Measurements from ENCODE around the gene ANTXR2.

The ANTXR2 gene

DNA sequence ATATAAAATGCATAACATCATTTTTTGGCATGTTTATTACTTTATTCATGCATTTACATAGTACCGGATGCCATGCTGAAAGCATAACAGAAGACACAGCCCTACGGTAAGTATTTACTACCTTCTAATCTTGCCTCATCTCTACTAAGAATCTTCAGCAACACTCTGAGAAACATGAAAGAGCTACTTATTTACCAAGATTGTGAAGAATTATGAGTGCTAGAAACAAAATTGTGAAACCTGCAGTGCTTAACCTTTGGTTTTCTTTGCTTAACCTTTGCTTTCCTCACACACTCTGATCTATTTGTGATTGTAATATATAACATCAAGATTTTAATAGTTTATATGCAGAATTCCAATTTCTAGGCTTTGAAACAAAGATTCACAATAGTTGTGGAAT is 7.4 kb downstream of the ANTXR2 start:
- no peak for DNase-seq

DNA sequence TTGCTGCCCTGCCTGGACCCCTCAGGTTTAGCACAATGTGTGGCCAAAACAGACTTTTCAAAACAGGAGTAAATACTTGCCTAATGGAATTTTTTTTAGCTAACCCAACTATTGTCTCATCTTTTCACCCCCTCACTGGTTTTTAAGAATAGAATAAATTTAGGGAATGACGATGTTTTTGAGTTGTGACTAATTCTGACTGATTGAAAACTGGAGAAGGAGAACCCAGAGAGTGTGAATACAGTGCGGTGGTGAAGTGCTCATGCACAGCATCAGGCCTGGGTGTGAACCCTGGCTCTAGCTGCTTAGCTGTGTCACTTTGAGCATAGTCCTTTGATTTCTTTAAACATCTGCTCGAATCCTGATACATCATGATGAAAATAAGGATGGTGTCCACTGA is 10.5 kb downstream of the ANTXR2 start:
- no peak for DNase-seq

DNA sequence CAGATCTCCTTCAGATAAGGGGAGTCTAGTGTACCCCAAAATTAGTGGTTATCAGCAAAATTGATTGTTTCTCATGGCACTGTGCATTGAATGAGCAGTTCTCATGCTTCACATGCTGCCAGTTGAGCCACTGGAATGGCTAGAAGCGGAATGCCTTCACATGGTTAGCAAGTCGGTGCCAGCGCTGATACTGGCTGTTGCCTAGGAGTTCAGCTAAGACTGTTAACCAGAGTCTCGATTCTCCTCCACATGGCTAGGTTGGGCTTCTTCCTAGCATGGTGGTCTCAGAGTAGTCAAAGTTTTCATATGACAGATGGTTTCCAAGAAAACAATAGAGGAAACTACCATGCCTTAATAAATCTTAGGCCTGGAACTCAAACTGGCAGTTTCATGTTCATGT is 12.2 kb downstream of the ANTXR2 start:
- no peak for DNase-seq

DNA sequence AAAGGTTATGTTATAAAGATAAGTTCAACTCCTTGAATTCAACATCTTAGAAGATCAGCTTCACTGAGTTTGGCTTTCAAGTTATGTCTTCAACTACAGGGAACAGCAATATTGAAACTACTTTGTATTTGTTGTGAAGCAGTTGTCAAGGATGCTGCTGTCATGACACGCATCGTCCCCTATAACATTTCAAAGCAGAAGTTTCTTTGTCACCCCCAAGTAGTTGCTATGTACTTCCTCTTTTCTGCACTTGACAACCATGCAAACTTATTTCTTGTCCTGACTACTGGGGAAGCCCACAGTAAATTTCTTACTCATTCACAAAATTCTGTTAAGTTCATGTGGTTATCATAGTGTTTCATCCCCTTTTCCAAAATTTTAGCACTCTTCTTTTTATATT is 14.3 kb downstream of the ANTXR2 start:
- no peak for DNase-seq

DNA sequence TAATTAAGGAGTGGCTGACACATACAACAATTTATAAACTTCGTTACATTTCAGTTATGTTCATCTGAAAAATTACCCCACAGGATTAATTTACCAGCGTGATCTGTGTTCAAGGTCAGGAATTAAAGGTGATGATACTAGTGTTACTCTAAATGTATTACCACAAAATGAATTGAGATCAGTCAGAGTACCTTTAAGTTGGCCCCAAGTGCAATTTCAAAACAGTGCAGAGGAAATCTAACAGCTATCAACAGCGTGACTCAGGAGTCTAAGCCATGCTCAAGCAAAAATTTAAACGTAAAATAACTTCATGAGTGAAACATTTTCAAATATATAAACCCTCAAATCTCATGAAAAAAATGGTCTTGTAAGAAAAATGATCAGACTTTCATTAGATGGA is 18.7 kb downstream of the ANTXR2 start:
- DNase-seq = no peak

GRCh38 chr4:80053140-80053910 is 19.7 kb downstream of the ANTXR2 start:
- DNase-seq = no peak

- no peak for DNase-seq
Measured at GRCh38 chr4:80049813-80050534, 23.1 kb downstream of the ANTXR2 start.

DNA sequence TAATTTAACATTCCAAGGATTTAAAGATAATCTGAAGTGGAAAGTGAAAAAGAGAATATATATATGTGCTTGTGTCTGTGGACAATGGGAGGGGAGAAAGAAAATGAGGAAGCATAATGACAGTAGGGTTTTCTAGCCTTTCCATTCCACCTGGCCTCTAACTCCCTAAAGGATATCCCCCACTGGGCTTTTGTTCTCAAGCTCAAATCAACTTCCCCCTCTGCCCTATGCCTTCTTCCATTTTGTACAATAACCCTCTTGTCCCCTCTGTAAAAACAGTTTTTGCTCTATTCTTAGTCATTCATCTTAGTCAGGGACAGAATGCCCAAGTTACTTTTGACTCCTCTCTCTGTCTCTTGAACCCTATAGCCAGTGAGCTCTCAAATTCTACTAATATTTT is 23.6 kb downstream of the ANTXR2 start:
- DNase-seq = no peak

DNA sequence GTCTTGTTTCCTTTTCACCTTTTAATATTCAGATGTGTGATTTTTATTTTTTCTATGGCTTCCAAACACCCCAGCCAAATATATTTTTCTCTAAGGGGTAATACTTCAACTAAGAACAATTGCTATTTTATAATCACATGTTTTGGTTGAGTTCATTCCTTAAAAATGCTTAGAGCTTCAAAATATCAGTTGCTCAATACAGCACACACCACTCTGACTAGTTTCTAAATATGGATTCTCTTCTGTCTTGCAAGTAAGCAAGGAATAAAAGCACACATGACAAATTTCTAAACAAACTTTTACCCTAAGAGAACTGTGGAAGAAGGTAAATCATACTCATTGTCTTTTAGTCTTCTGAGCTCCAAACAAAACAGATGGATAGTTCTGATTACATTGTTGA is 27.2 kb downstream of the ANTXR2 start:
- DNase-seq = no peak

DNA sequence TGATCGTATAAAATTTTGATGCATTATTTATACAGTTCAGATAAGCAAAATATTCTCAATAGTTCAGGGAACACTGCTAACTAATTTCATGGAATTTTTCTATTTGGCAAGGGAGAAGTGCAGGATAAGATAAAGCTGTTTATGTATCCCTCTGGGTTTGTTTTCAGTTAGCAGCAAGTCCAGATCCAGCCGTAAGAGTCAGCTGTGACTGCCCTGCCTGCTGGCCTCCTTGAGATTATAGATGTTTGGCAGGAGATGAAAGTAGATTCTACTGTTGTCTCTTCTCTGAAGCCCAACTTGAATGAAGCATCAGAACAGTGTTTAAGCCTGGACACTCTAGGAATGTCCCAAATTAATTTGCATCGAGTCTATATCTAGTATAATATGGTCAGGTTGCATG is 29.5 kb downstream of the ANTXR2 start:
- no peak for DNase-seq

GRCh38 chr4:80042821-80043220 is 30.2 kb downstream of the ANTXR2 start:
- no peak for DNase-seq

- DNase-seq = no peak
Measured at GRCh38 chr4:80037864-80038263, 35.2 kb downstream of the ANTXR2 start.

DNA sequence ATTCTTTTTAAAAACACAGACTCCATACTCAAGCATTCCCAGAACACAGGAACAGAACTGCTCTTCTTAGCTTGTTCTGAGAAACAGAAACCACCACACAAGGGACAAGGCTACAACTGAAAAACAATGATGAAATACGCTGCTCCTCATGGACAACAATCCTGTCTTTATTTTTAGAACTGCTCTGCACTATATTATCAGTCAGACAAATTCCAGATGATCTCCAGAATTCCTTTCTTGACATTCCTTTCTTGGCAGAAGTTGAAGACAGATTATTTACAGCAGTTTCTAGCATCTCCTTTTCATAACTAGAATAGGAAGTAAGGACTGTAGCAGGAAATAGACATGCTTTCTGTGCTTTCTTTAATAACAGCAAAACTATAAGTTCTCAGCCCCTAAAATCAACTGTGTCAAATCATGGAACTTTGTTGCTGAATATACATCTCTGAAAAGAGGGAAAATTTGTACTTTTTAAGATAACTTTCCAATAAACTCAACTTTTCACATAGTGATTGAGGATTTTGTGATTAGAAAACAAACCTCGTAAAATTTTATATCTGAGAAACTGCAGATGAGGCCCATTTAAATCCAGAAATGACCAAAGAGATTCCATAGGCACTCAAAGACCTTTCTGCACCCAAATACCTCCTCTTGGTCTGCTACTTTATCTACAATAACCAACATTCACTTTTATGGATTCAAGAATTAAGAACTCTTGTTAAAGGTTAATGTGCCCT is 35.9 kb downstream of the ANTXR2 start:
- no peak for DNase-seq

GRCh38 chr4:80036306-80036705 is 36.7 kb downstream of the ANTXR2 start:
- no peak for DNase-seq

DNA sequence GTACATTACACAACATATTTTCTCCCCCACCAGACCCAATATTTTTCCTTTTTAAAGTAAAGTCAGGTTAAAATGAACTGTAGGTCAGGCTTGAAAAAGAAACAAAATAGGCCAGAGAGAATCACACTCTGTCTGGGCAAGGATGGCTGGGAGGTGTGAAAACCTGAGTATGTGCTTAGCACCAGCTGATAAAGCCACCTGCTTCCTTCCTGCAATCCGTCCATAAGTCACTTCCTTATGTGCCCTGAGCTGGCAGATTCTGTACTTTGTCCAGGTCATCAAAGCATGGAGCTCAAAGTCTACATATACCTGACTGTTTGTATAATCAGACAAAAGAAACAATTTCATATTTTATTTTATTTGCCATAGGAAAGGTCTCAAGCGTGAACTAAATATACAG is 37.7 kb downstream of the ANTXR2 start:
- DNase-seq = no peak

- DNase-seq = no peak
Measured at GRCh38 chr4:80033581-80033980, 39.4 kb downstream of the ANTXR2 start.

DNA sequence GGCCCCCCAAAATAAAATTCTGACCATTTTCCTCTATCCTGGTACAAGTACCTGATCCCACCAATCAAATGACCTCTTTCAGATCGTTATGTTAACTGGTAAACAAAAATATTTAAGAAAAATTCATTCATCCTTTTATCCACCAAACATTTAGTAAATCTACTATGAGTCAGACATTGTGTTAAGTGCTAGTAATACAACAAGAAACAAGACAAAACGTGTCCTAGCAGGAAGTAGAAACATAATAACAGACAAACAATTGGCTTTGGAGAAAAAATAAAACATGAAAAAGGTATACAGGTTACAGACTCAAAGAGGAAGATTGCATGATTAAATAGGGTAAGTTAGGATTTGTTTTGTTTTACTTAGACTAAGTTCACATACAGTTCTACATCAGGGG is 43.7 kb downstream of the ANTXR2 start:
- no peak for DNase-seq

DNA sequence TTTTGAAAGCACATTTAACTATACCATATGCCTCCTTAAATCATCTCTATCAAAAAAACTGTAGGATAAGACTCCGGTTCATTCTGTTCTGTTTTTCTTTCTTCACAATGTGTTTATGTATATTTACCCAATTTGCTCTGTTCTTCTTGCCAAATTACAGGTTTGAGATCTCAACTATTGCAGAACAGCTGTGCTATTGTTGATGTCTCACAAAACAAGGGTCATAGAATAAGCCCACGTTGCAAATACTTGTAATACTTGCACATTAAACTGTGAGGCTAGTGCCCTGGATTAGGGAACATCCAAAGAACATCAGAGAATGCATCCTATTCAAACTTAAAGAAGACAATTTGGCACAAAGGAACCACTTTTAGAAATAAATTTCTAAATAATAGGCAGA is 45.4 kb downstream of the ANTXR2 start:
- no peak for DNase-seq

GRCh38 chr4:80026100-80026499 is 46.9 kb downstream of the ANTXR2 start:
- no peak for DNase-seq

GRCh38 chr4:80024335-80024734 is 48.7 kb downstream of the ANTXR2 start:
- DNase-seq = no peak

GRCh38 chr4:80022282-80022681 is 50.7 kb downstream of the ANTXR2 start:
- DNase-seq = no peak

- no peak for DNase-seq
Measured at GRCh38 chr4:80017125-80017854, 55.7 kb downstream of the ANTXR2 start.

DNA sequence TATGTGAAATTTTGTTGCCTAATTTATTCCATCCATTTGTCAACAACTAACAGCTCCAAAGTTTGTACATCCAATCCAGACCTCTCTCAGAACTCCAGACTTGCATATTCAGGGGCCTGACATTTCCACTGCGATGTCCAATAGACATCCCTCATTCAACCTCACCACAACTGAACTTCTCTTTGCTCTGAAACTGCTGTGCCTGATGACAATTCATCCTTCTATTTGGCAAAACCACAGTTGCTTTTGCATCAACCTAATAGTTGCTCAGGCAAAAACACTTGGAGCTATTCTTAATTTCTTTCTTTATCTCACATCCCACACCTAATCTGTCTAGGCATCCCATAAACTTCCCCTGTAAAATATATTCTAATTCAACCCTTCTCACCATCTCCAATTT is 56.5 kb downstream of the ANTXR2 start:
- DNase-seq = no peak

Measured in NCI-H446 treated with DMSO at 0.1 percent for 48 hours (cell line).